AG04449 (cell line): Measurements from ENCODE around the gene CATSPERE.

Source experiments
- CTCF ChIA-PET: fragments of 350-600 bp; formaldehyde crosslinking; extraction: SDS; loops from one replicate; lab custom pipeline; 2021; ENCODE audit warnings: antibody characterized with exemption; lab: Yijun Ruan, JAX
- POLR2A ChIA-PET: fragments of 400-600, 350-600 bp; formaldehyde crosslinking; extraction: SDS; loops from one replicate; lab custom pipeline; 2020; ENCODE audit warnings: antibody characterized with exemption, inconsistent platforms; lab: Yijun Ruan, JAX
- DNase-seq: peaks from one replicate; pipeline ENCODE4 v3.0.0-alpha.2; 2010; ENCODE audit warnings: low read depth, low spot score
- H3K4me3 ChIP-seq: 2 replicates; pipeline ENCODE4 v1.5.1; 2011; ENCODE audit warnings: low read depth, mild to moderate bottlenecking, control low read depth, low read length
- TF ChIP-seq, protein P1 (sequence below): IDR thresholded peaks from one replicate; pipeline ENCODE4 v1.5.1; 2011; ENCODE audit warnings: mild to moderate bottlenecking, moderate library complexity, low read length, control low read depth, inconsistent platforms; ENCODE audit not compliant: insufficient read depth; ENCODE audit errors: missing control alignments

The CATSPERE gene

GRCh38 chr1:244451539-244451950 lies 9.5 kb upstream of the CATSPERE start, which contains the start of gene ADSS2:
Gene ADSS2, minus strand, starts transcription at chr1:244451909. Its CDS starts 92 bp downstream, at chr1:244451817.
- no peak for DNase-seq
- peak within 1 kb of the TSS; percentile 94 for H3K4me3 ChIP-seq
- CTCF ChIA-PET, result no interaction called here
- POLR2A ChIA-PET, result interaction anchor here (0.9 to 1.2 kb wide), 3 partner anchors 9 to 100 kb away, joined by 3 to 6 read pairs (median 3); no protein-coding TSS in a partner anchor
- TF ChIP-seq, protein P1, sequence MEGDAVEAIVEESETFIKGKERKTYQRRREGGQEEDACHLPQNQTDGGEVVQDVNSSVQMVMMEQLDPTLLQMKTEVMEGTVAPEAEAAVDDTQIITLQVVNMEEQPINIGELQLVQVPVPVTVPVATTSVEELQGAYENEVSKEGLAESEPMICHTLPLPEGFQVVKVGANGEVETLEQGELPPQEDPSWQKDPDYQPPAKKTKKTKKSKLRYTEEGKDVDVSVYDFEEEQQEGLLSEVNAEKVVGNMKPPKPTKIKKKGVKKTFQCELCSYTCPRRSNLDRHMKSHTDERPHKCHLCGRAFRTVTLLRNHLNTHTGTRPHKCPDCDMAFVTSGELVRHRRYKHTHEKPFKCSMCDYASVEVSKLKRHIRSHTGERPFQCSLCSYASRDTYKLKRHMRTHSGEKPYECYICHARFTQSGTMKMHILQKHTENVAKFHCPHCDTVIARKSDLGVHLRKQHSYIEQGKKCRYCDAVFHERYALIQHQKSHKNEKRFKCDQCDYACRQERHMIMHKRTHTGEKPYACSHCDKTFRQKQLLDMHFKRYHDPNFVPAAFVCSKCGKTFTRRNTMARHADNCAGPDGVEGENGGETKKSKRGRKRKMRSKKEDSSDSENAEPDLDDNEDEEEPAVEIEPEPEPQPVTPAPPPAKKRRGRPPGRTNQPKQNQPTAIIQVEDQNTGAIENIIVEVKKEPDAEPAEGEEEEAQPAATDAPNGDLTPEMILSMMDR, result no peak

DNA sequence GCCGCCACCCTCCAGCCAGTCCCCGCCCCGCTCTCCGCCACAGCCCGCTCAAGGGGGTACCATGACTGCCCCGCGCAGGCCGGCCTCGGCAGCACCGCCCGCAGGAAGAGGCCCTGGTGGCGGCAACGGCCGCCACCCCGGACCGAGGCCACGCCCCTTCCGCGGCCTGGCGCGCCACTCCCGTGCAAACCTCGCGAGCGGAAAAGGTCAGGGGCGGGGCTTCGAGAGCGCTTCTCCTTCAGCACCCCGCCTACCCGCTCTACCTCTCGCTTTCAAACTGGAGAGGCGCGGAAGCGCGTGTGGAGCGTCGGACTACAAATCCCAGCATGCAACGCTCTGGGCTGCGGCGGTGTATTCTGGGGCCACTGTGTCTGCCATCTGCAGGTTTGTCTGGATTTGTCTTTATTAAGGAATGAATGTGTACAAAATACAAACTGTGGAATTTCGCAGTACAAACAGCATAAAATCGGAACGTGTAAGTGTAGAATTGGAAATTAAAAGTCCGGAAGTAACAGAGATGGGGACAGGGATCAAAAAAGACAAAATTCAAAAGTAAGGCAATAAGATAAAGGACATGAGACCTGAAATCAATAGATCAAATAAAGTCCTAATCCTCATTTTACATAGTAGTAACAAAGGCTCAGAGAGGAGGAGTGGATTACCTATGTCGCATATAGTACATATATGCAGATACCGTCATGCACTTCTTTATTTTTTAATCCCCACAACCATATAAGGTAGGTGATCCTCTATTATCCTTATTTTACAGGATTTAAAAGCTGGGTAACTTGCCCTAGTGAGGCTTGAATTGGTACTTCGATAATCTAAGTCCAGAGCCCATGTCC lies 8.9 kb upstream of the CATSPERE start:
- CTCF ChIA-PET, result no interaction called here
- peak overlapping the region; percentile 94 for H3K4me3 ChIP-seq

GRCh38 chr1:244454412-244454811 lies 6.7 kb upstream of the CATSPERE start:
- POLR2A ChIA-PET, result no interaction called here
- TF ChIP-seq, protein P1, result no peak
- CTCF ChIA-PET, result no interaction called here
- no peak overlapping the region for H3K4me3 ChIP-seq
- no peak for DNase-seq

More for the DNA sequence above, 8.9 kb upstream of the CATSPERE start:
- DNase-seq, result peak; percentile 91
- TF ChIP-seq, protein P1, result peak; percentile 67
- POLR2A ChIA-PET, result no interaction called here

DNA sequence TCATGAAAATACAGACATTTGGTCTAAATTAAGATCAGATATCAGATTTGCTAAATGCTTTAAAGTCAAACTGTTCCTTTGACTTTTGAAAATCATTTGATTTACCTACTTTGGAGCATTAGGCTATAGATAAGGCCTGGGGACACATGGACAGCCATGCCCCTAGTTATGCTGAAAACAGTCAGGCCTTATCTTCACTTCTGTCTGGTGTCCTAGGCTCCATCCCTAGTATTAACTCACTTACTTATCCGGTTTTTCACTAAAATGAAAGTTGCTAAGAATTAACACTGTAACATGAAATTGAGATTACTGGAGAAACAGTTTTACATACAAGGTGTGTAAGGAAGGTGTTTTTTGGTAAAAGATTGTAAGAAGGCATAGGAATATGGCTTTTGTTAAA lies 4.5 kb upstream of the CATSPERE start:
- ChIA-PET CTCF (no interaction called here), POLR2A (no interaction called here)
- DNase-seq, result no peak
- TF ChIP-seq, protein P1, result no peak
- no peak overlapping the region for H3K4me3 ChIP-seq

DNA sequence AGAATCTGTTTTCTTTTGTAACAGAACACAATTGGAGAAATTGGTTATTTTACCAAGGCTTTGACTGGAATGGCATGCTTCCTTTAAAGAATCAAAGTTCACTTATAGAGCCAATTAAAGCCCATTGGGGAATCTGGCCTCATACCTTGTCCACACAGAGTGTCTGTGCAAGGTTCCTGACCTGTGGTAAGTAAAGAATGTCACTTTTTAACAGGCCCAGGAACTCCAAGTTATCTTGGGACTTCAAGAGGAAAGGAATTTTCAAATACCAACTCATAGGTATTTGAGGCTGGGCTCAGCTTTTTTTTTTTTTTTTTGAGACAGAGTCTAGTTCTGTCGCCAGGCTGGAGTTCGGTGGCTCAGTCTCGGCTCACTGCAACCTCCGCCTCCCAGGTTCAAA lies 2.3 kb upstream of the CATSPERE start:
- ChIA-PET CTCF (no interaction called here), POLR2A (interaction anchor here (0.7 kb wide), 1 partner anchor 75 kb away, joined by 6 read pairs; no protein-coding TSS in a partner anchor)
- TF ChIP-seq, protein P1, result no peak
- no peak overlapping the region for H3K4me3 ChIP-seq
- DNase-seq, result no peak

GRCh38 chr1:244460197-244460596 lies 876 bp upstream of the CATSPERE start:
- CTCF ChIA-PET, result no interaction called here
- DNase-seq, result no peak
- no peak overlapping the region for H3K4me3 ChIP-seq
- POLR2A ChIA-PET, result interaction anchor here (0.9 kb wide), 1 partner anchor 9 kb away, joined by 3 read pairs; the partner anchor contains the start of gene ADSS2
- TF ChIP-seq, protein P1, result no peak
